T-helper 1 cell treated with Interleukin-12 subunit alpha and Interleukin-12 subunit beta and Interleukin-4 antibody, amounts not matched to agents 30 μg/mL and 1 μg/mL, for 36 hours (primary cell): Measurements from ENCODE around the gene ZMPSTE24.
A peak's percentile ranks its signal among the peaks of the same experiment; 100 is the strongest.

Source experiments
- H3K27ac Mint-ChIP-seq: one replicate; pipeline ENCODE4 v1.8.0; 2021; ENCODE audit warnings: mild to moderate bottlenecking, mixed read lengths
- H3K27me3 Mint-ChIP-seq: one replicate; pipeline ENCODE4 v1.8.0; 2021; ENCODE audit warnings: low read depth, mixed read lengths
- H3K36me3 Mint-ChIP-seq: one replicate; pipeline ENCODE4 v1.8.0; 2021; ENCODE audit warnings: low read depth, mixed read lengths
- H3K4me1 Mint-ChIP-seq: one replicate; pipeline ENCODE4 v1.8.0; 2021; ENCODE audit warnings: low read depth, mixed read lengths
- H3K4me3 Mint-ChIP-seq: one replicate; pipeline ENCODE4 v1.8.0; 2021; ENCODE audit warnings: mild to moderate bottlenecking, moderate library complexity, mixed read lengths
- H3K9me3 Mint-ChIP-seq: one replicate; pipeline ENCODE4 v1.8.0; 2021; ENCODE audit warnings: mixed read lengths

ZMPSTE24 gene

DNA sequence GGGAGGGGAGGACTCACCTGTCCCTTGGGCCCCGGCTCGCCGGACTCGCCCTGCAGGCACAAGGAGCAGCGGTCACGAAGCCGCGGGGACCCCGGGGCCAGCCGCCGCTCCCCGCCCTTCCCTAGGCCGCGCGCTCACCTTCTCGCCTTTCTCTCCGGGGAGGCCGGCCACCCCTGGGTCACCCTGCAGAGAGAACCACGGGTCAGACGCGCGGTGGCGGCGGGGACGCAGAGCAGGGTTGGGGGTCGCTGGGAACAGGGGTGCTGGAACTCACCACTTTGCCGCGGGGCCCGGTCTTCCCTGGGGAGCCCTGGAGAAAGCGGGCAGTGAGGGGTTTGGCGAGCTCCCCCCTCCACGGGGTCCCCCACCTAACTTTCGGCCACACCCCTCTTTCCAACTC is 45.8 kb downstream of the ZMPSTE24 start:
- no peak overlapping the region for H3K4me3 Mint-ChIP-seq
- peaks cover 2% of the 10 kb centered on the region for H3K36me3 Mint-ChIP-seq
- H3K9me3 Mint-ChIP-seq, result no peaks in the 10 kb centered on the region
- H3K27me3 Mint-ChIP-seq, result no peaks in the 10 kb centered on the region
- no peak overlapping the region for H3K27ac Mint-ChIP-seq
- H3K4me1 Mint-ChIP-seq, result no peaks in the 10 kb centered on the region

GRCh38 chr1:40305451-40305850 is 47.4 kb downstream of the ZMPSTE24 start:
- Mint-ChIP-seq H3K4me1 (peaks cover under 1% of the 10 kb centered on the region), H3K27me3 (no peaks in the 10 kb centered on the region), H3K4me3 (no peak overlapping the region), H3K36me3 (peaks cover 2% of the 10 kb centered on the region), H3K9me3 (no peaks in the 10 kb centered on the region), H3K27ac (no peak overlapping the region)

DNA sequence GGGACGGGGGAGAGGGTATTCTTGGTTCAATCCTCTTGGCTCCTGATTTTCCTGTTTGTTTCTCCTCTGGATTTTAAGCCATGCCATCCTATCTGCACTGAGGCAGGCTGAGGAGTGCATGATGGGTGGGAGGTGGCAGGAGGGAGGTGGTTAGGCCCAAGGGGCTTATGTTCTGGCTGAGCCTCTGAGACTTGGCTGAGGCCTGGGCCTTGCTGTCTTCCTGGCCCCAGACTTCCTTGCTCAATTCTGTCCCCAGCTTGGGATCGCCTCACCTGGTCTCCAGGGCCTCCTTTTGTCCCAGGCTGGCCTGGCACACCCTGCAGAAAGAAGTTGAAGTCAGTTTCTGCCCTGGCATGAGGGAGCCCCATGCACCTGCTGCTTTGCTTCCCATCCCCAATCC is 47.8 kb downstream of the ZMPSTE24 start:
- peaks cover 3% of the 10 kb centered on the region for H3K4me1 Mint-ChIP-seq
- H3K36me3 Mint-ChIP-seq, result peaks cover 2% of the 10 kb centered on the region
- no peak overlapping the region for H3K4me3 Mint-ChIP-seq
- H3K9me3 Mint-ChIP-seq, result no peaks in the 10 kb centered on the region
- no peak overlapping the region for H3K27ac Mint-ChIP-seq
- no peaks in the 10 kb centered on the region for H3K27me3 Mint-ChIP-seq

- no peaks in the 10 kb centered on the region for H3K27me3 Mint-ChIP-seq
- peaks cover 3% of the 10 kb centered on the region for H3K4me1 Mint-ChIP-seq
- H3K9me3 Mint-ChIP-seq, result no peaks in the 10 kb centered on the region
- H3K27ac Mint-ChIP-seq, result no peak overlapping the region
- H3K4me3 Mint-ChIP-seq, result no peak overlapping the region
- peaks cover 2% of the 10 kb centered on the region for H3K36me3 Mint-ChIP-seq
These were observed 48.3 kb downstream of the ZMPSTE24 start for GRCh38 chr1:40306296-40306695.

GRCh38 chr1:40307186-40307585 is 49.1 kb downstream of the ZMPSTE24 start:
- Mint-ChIP-seq H3K4me1 (peaks cover 5% of the 10 kb centered on the region), H3K27ac (no peak overlapping the region), H3K4me3 (no peak overlapping the region), H3K9me3 (no peaks in the 10 kb centered on the region), H3K36me3 (peaks cover 2% of the 10 kb centered on the region), H3K27me3 (no peaks in the 10 kb centered on the region)

DNA sequence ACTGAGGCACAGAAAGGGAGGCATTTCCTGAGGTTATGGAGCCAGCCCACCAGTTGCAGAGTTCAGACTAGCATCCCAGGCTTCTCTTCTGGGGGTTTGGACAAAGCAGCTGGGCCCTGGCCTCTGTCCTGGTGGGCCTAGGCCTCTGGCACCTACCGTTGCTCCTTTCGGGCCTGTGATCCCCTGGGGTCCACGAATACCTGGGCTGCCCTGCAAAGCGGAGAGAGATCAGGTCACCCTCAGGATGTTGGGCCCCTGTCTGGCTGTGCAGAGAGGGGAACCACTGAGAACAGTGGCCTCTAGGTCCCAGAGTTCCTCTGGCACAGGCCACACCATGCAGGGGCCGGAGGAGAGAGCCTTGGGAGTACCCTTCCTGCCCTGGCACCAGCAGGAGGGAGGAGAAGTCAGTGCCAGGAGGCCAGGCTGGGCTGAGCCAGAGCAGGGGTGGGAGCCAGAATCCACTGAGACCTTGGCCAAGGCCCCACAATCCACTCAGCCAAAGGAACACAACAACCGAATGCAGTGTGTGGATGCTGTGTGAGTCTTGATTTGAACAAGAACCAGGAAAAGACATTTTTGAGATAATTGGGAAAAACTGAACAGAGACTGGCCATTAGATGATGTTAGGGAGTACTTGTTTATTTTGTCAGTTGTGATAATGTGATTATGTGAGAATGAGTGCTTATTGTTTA is 50.1 kb downstream of the ZMPSTE24 start:
- no peak overlapping the region for H3K27ac Mint-ChIP-seq
- H3K36me3 Mint-ChIP-seq, result peaks cover 2% of the 10 kb centered on the region
- no peaks in the 10 kb centered on the region for H3K27me3 Mint-ChIP-seq

GRCh38 chr1:40309374-40310128 is 51.5 kb downstream of the ZMPSTE24 start:
- no peak overlapping the region for H3K27ac Mint-ChIP-seq

More for the DNA sequence above, 50.1 kb downstream of the ZMPSTE24 start:
- no peak overlapping the region for H3K4me3 Mint-ChIP-seq
- H3K9me3 Mint-ChIP-seq, result no peaks in the 10 kb centered on the region
- H3K4me1 Mint-ChIP-seq, result peaks cover 13% of the 10 kb centered on the region

DNA sequence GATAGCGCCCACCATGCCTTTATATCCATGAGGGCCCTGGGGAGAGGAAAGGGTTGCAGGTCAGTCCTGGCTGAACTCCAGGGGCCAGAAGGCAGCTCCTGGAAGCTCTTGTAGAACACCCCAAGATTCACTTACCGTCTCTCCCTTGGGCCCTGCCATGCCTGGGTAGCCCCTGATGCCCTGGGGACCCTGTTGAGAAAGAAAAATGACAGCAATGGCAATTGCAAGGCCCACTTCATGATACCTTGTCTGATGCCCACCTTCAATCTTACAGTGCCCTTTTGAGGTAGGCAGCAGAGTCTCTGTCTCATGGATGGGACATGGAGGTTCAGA is 52.1 kb downstream of the ZMPSTE24 start:
- Mint-ChIP-seq H3K4me3 (no peak overlapping the region), H3K27me3 (peaks cover 3% of the 10 kb centered on the region), H3K36me3 (peaks cover 2% of the 10 kb centered on the region), H3K9me3 (no peaks in the 10 kb centered on the region), H3K27ac (no peak overlapping the region), H3K4me1 (peaks cover 23% of the 10 kb centered on the region)

More at GRCh38 chr1:40309374-40310128, 51.5 kb downstream of the ZMPSTE24 start:
- Mint-ChIP-seq H3K4me3 (no peak overlapping the region), H3K36me3 (peaks cover 2% of the 10 kb centered on the region), H3K4me1 (peaks cover 22% of the 10 kb centered on the region), H3K9me3 (no peaks in the 10 kb centered on the region), H3K27me3 (peaks cover 2% of the 10 kb centered on the region)

- Mint-ChIP-seq H3K9me3 (no peaks in the 10 kb centered on the region), H3K27me3 (peaks cover 7% of the 10 kb centered on the region), H3K36me3 (peaks cover 2% of the 10 kb centered on the region), H3K4me3 (no peak overlapping the region), H3K4me1 (peaks cover 27% of the 10 kb centered on the region), H3K27ac (peak overlapping the region; percentile 23)
These were observed 53.1 kb downstream of the ZMPSTE24 start for GRCh38 chr1:40310983-40311642.

GRCh38 chr1:40311692-40312091 is 53.7 kb downstream of the ZMPSTE24 start:
- H3K27ac Mint-ChIP-seq, result peak overlapping the region; percentile 55
- H3K9me3 Mint-ChIP-seq, result no peaks in the 10 kb centered on the region
- no peaks in the 10 kb centered on the region for H3K36me3 Mint-ChIP-seq
- peak overlapping the region; percentile 66 for H3K4me3 Mint-ChIP-seq
- H3K27me3 Mint-ChIP-seq, result peaks cover 7% of the 10 kb centered on the region
- peaks cover 29% of the 10 kb centered on the region for H3K4me1 Mint-ChIP-seq

- peak overlapping the region; percentile 84 for H3K27ac Mint-ChIP-seq
- H3K9me3 Mint-ChIP-seq, result no peaks in the 10 kb centered on the region
- peak overlapping the region; percentile 66 for H3K4me3 Mint-ChIP-seq
- H3K27me3 Mint-ChIP-seq, result peaks cover 9% of the 10 kb centered on the region
- peaks cover under 1% of the 10 kb centered on the region for H3K36me3 Mint-ChIP-seq
- peaks cover 30% of the 10 kb centered on the region for H3K4me1 Mint-ChIP-seq
These were observed 54.5 kb downstream of the ZMPSTE24 start for GRCh38 chr1:40312238-40313205.

- peaks cover 6% of the 10 kb centered on the region for H3K36me3 Mint-ChIP-seq
- H3K27ac Mint-ChIP-seq, result peak overlapping the region; percentile 84
- H3K4me1 Mint-ChIP-seq, result peaks cover 36% of the 10 kb centered on the region
These were observed 55.4 kb downstream of the ZMPSTE24 start for GRCh38 chr1:40313329-40313957.

DNA sequence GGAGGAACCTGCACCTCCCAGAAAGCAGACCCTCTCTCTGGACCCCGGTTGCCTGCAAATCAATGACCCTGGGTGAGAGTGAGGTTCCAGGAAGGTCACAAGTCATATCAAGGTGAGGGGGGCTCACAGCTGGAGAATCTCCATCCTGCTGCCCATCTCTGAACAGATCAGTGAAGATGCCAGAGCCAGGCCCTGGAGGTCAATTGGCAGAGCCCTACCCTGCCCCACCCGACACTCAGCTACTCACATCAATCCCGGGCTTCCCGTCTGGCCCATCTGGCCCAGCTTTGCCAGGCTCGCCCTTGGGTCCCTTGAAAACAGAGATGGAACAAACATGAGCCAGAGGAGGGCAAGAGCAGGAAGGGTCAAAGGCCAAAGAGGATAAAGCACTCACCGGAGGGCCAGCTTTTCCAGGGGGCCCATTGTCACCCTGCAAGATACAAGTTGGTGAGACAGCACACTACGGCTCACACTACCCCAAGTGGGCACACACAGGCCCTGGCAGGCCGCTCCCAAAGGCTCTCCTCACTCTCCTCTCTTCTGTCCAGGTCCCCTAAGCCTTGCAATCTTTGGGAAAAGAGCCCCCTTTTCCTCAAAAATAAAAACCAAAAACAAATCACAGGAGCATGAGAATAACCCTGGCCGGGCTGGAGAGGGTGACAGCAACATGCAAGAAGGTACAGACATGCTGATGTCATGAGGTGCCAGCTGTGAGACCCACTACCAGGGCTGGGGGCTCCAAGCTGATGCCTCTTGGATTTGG is 56.1 kb downstream of the ZMPSTE24 start:
- Mint-ChIP-seq H3K4me3 (peak overlapping the region; percentile 45), H3K4me1 (peaks cover 43% of the 10 kb centered on the region), H3K9me3 (no peaks in the 10 kb centered on the region), H3K36me3 (peaks cover 8% of the 10 kb centered on the region), H3K27ac (no peak overlapping the region), H3K27me3 (peaks cover 24% of the 10 kb centered on the region)

More at GRCh38 chr1:40313329-40313957, 55.4 kb downstream of the ZMPSTE24 start:
- peak overlapping the region; percentile 58 for H3K4me3 Mint-ChIP-seq
- H3K27me3 Mint-ChIP-seq, result peaks cover 17% of the 10 kb centered on the region
- no peaks in the 10 kb centered on the region for H3K9me3 Mint-ChIP-seq
